WTC11 (cell line): ENCODE data around the gene CDR2. TPM values are rescaled to one million over a fixed set of nuclear protein-coding genes. Genes with fewer than 3 reads are reported as not detected.

Experiments
- ATAC-seq: fragments of 200-7000 bp; cut with Tn5 transposase; 2 replicates; pipeline ENCODE4 v1.10.0; 2021; ENCODE audit warnings: mild to moderate bottlenecking, moderate library complexity
- CTCF ChIA-PET: fragments of 300-600 bp; sonication (Branson Sonifier 250); formaldehyde crosslinking; loops from one replicate; lab custom pipeline; 2021; ENCODE audit warnings: antibody characterized with exemption; lab: Charles Lee
- POLR2A ChIA-PET: fragments of 350-600 bp; sonication (Branson Sonifier 250); formaldehyde crosslinking; loops from one replicate; lab custom pipeline; 2021; ENCODE audit warnings: antibody characterized with exemption; lab: Charles Lee
- DNase-seq: peaks from one replicate; pipeline ENCODE4 v3.0.0; 2021; ENCODE audit warnings: low spot score
- H3K27ac Mint-ChIP-seq: 2 replicates; pipeline ENCODE4 v1.8.0; 2021; ENCODE audit warnings: mixed read lengths
- H3K27me3 Mint-ChIP-seq: 2 replicates; pipeline ENCODE4 v1.8.0; 2021; ENCODE audit warnings: low read depth, mild to moderate bottlenecking, moderate library complexity, mixed read lengths
- H3K36me3 Mint-ChIP-seq: 2 replicates; pipeline ENCODE4 v1.8.0; 2021; ENCODE audit warnings: mixed read lengths
- H3K4me1 Mint-ChIP-seq: 2 replicates; pipeline ENCODE4 v1.8.0; 2022; ENCODE audit warnings: mixed read lengths
- H3K4me3 Mint-ChIP-seq: 2 replicates; pipeline ENCODE4 v1.8.0; 2021; ENCODE audit warnings: mild to moderate bottlenecking, moderate library complexity, mixed read lengths
- H3K9me3 Mint-ChIP-seq: 2 replicates; pipeline ENCODE4 v1.8.0; 2021; ENCODE audit warnings: mixed read lengths
- ATF1 ChIP-seq: sonication (generic); formaldehyde crosslinking; IDR thresholded peaks from 2 replicates; pipeline ENCODE4 v1.8.1; 2023; ENCODE audit warnings: mild to moderate bottlenecking, moderate library complexity, missing genetic modification reagents
- CREM ChIP-seq: sonication (generic); formaldehyde crosslinking; IDR thresholded peaks from 2 replicates; pipeline ENCODE4 v1.8.1; 2022; ENCODE audit warnings: mild to moderate bottlenecking, missing genetic modification reagents, moderate library complexity
- JAZF1 ChIP-seq: fragments of 250-450 bp; sonication (Bioruptor Pico); IDR thresholded peaks from 2 replicates; pipeline ENCODE4 v1.9.0; 2021; ENCODE audit warnings: moderate library complexity, mild to moderate bottlenecking, inconsistent platforms
- NR1H2 ChIP-seq: sonication (generic); formaldehyde crosslinking; IDR thresholded peaks from 2 replicates; pipeline ENCODE4 v1.9.0; 2021; ENCODE audit warnings: mild to moderate bottlenecking, moderate library complexity, missing genetic modification reagents
- SOX15 ChIP-seq: fragments of 250-450 bp; sonication (Bioruptor Pico); IDR thresholded peaks from 2 replicates; pipeline ENCODE4 v1.9.0; 2021; ENCODE audit warnings: mild to moderate bottlenecking
- ZNF138 ChIP-seq: sonication (generic); formaldehyde crosslinking; conservative IDR thresholded peaks from 2 replicates; pipeline ENCODE4 v1.8.1; 2022; ENCODE audit warnings: mild to moderate bottlenecking, moderate library complexity, missing genetic modification reagents
- ZNF232 ChIP-seq: sonication (generic); formaldehyde crosslinking; IDR thresholded peaks from 2 replicates; pipeline ENCODE4 v1.8.0; 2022; ENCODE audit warnings: mild to moderate bottlenecking, missing genetic modification reagents
- total RNA-seq: library from RNA; stranded (reverse); gene quantifications from 3 replicates; pipeline ENCODE4 v1.2.3, GENCODE V29; 2021
- TF ChIP-seq, protein P1 (sequence below): sonication (generic); formaldehyde crosslinking; IDR thresholded peaks from 2 replicates; pipeline ENCODE4 v1.8.1; 2023; ENCODE audit warnings: mild to moderate bottlenecking, missing genetic modification reagents
- TF ChIP-seq, protein P2 (sequence below): sonication (generic); formaldehyde crosslinking; IDR thresholded peaks from 2 replicates; pipeline ENCODE4 v1.8.1; 2023; ENCODE audit warnings: mild to moderate bottlenecking, missing genetic modification reagents, moderate library complexity
- TF ChIP-seq, protein P3 (sequence below): fragments of 250-450 bp; sonication (Bioruptor Pico); IDR thresholded peaks from 2 replicates; pipeline ENCODE4 v1.9.0; 2021; ENCODE audit warnings: mild to moderate bottlenecking, borderline replicate concordance
- TF ChIP-seq, protein P4 (sequence below): sonication (generic); formaldehyde crosslinking; IDR thresholded peaks from 2 replicates; pipeline ENCODE4 v1.8.1; 2023; ENCODE audit warnings: mild to moderate bottlenecking, missing genetic modification reagents
- TF ChIP-seq, protein P5 (sequence below): sonication (generic); formaldehyde crosslinking; IDR thresholded peaks from 2 replicates; pipeline ENCODE4 v1.8.0; 2023; ENCODE audit warnings: missing genetic modification reagents, mild to moderate bottlenecking, borderline replicate concordance
- TF ChIP-seq, protein P6 (sequence below): sonication (generic); formaldehyde crosslinking; IDR thresholded peaks from 2 replicates; pipeline ENCODE4 v1.8.1; 2023; ENCODE audit warnings: mild to moderate bottlenecking, moderate library complexity, missing genetic modification reagents
- TF ChIP-seq, protein P7 (sequence below): sonication (generic); formaldehyde crosslinking; IDR thresholded peaks from 2 replicates; pipeline ENCODE4 v1.8.0; 2022; ENCODE audit warnings: mild to moderate bottlenecking, missing genetic modification reagents

CDR2 gene
- total RNA-seq, 1 experiment from 2014 or later, result 40.9 TPM

DNA sequence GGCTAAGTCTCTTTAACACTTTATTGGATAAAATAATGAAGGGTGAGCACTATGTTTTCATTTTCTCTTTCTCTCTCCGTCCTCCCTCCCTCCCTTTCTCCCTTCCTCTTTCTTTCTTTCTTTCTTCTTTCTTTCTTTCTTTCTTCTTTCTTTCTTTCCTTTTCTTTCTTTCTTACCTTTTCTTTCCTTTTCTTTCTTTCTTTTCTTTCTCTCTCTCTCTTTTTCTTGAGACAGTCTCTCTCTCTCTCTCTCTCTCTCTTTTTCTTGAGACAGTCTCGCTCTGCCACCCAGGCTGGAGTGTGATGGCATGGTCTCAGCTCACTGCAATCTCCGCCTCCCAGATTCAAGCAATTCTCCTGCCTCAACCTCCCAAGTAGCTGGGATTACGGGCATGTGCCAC lies 21.5 kb upstream of the CDR2 start:
- no peaks in the 10 kb centered on the region for H3K27me3 Mint-ChIP-seq
- TF ChIP-seq, protein P1, sequence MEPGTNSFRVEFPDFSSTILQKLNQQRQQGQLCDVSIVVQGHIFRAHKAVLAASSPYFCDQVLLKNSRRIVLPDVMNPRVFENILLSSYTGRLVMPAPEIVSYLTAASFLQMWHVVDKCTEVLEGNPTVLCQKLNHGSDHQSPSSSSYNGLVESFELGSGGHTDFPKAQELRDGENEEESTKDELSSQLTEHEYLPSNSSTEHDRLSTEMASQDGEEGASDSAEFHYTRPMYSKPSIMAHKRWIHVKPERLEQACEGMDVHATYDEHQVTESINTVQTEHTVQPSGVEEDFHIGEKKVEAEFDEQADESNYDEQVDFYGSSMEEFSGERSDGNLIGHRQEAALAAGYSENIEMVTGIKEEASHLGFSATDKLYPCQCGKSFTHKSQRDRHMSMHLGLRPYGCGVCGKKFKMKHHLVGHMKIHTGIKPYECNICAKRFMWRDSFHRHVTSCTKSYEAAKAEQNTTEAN (CRISPR knock-in tag), result no peak
- TF ChIP-seq CREM (no peak), ATF1 (CRISPR knock-in tag) (no peak), SOX15 (CRISPR knock-in tag) (no peak), JAZF1 (CRISPR knock-in tag) (no peak), NR1H2 (CRISPR knock-in tag) (no peak), ZNF232 (no peak)
- TF ChIP-seq, protein P2, sequence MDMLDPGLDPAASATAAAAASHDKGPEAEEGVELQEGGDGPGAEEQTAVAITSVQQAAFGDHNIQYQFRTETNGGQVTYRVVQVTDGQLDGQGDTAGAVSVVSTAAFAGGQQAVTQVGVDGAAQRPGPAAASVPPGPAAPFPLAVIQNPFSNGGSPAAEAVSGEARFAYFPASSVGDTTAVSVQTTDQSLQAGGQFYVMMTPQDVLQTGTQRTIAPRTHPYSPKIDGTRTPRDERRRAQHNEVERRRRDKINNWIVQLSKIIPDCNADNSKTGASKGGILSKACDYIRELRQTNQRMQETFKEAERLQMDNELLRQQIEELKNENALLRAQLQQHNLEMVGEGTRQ (CRISPR knock-in tag), result no peak
- TF ChIP-seq, protein P3, sequence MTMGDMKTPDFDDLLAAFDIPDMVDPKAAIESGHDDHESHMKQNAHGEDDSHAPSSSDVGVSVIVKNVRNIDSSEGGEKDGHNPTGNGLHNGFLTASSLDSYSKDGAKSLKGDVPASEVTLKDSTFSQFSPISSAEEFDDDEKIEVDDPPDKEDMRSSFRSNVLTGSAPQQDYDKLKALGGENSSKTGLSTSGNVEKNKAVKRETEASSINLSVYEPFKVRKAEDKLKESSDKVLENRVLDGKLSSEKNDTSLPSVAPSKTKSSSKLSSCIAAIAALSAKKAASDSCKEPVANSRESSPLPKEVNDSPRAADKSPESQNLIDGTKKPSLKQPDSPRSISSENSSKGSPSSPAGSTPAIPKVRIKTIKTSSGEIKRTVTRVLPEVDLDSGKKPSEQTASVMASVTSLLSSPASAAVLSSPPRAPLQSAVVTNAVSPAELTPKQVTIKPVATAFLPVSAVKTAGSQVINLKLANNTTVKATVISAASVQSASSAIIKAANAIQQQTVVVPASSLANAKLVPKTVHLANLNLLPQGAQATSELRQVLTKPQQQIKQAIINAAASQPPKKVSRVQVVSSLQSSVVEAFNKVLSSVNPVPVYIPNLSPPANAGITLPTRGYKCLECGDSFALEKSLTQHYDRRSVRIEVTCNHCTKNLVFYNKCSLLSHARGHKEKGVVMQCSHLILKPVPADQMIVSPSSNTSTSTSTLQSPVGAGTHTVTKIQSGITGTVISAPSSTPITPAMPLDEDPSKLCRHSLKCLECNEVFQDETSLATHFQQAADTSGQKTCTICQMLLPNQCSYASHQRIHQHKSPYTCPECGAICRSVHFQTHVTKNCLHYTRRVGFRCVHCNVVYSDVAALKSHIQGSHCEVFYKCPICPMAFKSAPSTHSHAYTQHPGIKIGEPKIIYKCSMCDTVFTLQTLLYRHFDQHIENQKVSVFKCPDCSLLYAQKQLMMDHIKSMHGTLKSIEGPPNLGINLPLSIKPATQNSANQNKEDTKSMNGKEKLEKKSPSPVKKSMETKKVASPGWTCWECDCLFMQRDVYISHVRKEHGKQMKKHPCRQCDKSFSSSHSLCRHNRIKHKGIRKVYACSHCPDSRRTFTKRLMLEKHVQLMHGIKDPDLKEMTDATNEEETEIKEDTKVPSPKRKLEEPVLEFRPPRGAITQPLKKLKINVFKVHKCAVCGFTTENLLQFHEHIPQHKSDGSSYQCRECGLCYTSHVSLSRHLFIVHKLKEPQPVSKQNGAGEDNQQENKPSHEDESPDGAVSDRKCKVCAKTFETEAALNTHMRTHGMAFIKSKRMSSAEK, result no peak
- TF ChIP-seq, protein P4, sequence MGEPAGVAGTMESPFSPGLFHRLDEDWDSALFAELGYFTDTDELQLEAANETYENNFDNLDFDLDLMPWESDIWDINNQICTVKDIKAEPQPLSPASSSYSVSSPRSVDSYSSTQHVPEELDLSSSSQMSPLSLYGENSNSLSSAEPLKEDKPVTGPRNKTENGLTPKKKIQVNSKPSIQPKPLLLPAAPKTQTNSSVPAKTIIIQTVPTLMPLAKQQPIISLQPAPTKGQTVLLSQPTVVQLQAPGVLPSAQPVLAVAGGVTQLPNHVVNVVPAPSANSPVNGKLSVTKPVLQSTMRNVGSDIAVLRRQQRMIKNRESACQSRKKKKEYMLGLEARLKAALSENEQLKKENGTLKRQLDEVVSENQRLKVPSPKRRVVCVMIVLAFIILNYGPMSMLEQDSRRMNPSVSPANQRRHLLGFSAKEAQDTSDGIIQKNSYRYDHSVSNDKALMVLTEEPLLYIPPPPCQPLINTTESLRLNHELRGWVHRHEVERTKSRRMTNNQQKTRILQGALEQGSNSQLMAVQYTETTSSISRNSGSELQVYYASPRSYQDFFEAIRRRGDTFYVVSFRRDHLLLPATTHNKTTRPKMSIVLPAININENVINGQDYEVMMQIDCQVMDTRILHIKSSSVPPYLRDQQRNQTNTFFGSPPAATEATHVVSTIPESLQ (CRISPR knock-in tag), result no peak
- TF ChIP-seq, protein P5, sequence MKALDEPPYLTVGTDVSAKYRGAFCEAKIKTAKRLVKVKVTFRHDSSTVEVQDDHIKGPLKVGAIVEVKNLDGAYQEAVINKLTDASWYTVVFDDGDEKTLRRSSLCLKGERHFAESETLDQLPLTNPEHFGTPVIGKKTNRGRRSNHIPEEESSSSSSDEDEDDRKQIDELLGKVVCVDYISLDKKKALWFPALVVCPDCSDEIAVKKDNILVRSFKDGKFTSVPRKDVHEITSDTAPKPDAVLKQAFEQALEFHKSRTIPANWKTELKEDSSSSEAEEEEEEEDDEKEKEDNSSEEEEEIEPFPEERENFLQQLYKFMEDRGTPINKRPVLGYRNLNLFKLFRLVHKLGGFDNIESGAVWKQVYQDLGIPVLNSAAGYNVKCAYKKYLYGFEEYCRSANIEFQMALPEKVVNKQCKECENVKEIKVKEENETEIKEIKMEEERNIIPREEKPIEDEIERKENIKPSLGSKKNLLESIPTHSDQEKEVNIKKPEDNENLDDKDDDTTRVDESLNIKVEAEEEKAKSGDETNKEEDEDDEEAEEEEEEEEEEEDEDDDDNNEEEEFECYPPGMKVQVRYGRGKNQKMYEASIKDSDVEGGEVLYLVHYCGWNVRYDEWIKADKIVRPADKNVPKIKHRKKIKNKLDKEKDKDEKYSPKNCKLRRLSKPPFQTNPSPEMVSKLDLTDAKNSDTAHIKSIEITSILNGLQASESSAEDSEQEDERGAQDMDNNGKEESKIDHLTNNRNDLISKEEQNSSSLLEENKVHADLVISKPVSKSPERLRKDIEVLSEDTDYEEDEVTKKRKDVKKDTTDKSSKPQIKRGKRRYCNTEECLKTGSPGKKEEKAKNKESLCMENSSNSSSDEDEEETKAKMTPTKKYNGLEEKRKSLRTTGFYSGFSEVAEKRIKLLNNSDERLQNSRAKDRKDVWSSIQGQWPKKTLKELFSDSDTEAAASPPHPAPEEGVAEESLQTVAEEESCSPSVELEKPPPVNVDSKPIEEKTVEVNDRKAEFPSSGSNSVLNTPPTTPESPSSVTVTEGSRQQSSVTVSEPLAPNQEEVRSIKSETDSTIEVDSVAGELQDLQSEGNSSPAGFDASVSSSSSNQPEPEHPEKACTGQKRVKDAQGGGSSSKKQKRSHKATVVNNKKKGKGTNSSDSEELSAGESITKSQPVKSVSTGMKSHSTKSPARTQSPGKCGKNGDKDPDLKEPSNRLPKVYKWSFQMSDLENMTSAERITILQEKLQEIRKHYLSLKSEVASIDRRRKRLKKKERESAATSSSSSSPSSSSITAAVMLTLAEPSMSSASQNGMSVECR, result no peak
- TF ChIP-seq, all 79 proteins: peak for 0
- Mint-ChIP-seq H3K27ac (no peak overlapping the region), H3K4me3 (no peak overlapping the region), H3K36me3 (no peaks in the 10 kb centered on the region), H3K4me1 (no peaks in the 10 kb centered on the region; the same call in 1 of the 2 replicates), H3K9me3 (no peaks in the 10 kb centered on the region)
- ChIA-PET POLR2A (no interaction called here), CTCF (no interaction called here)
- no peak for ATAC-seq
- DNase-seq, result no peak

DNA sequence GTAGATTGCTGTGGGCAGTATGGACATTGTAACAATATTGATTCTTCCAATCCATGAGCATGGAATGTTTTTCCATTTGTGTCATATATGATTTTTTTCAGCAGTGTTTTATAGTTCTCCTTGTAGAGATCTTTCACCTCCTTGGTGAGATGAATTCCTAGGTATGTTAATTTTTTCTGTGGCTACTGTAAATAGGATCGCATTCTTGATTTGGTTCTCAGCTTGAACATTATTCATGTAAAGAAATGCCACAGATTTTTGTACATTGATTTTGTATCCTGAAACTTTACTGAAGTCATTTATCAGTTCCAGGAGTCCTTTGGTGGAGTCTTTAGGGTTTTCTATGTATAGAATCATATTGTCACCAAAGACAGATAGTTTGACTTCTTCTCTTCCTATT lies 19.7 kb upstream of the CDR2 start:
- ChIA-PET POLR2A (no interaction called here), CTCF (no interaction called here)
- no peaks in the 10 kb centered on the region for H3K9me3 Mint-ChIP-seq
- H3K27me3 Mint-ChIP-seq, result no peaks in the 10 kb centered on the region
- H3K4me1 Mint-ChIP-seq, result no peaks in the 10 kb centered on the region; the same call in 1 of the 2 replicates
- ATAC-seq (no peak), DNase-seq (no peak)
- no peak overlapping the region for H3K4me3 Mint-ChIP-seq
- H3K27ac Mint-ChIP-seq, result no peak overlapping the region
- no peaks in the 10 kb centered on the region for H3K36me3 Mint-ChIP-seq
- TF ChIP-seq, protein P6, sequence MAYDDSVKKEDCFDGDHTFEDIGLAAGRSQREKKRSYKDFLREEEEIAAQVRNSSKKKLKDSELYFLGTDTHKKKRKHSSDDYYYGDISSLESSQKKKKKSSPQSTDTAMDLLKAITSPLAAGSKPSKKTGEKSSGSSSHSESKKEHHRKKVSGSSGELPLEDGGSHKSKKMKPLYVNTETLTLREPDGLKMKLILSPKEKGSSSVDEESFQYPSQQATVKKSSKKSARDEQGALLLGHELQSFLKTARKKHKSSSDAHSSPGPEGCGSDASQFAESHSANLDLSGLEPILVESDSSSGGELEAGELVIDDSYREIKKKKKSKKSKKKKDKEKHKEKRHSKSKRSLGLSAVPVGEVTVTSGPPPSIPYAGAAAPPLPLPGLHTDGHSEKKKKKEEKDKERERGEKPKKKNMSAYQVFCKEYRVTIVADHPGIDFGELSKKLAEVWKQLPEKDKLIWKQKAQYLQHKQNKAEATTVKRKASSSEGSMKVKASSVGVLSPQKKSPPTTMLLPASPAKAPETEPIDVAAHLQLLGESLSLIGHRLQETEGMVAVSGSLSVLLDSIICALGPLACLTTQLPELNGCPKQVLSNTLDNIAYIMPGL (CRISPR knock-in tag), result no peak
- no peak for TF ChIP-seq ZNF138 (CRISPR knock-in tag)
- TF ChIP-seq, protein P7, sequence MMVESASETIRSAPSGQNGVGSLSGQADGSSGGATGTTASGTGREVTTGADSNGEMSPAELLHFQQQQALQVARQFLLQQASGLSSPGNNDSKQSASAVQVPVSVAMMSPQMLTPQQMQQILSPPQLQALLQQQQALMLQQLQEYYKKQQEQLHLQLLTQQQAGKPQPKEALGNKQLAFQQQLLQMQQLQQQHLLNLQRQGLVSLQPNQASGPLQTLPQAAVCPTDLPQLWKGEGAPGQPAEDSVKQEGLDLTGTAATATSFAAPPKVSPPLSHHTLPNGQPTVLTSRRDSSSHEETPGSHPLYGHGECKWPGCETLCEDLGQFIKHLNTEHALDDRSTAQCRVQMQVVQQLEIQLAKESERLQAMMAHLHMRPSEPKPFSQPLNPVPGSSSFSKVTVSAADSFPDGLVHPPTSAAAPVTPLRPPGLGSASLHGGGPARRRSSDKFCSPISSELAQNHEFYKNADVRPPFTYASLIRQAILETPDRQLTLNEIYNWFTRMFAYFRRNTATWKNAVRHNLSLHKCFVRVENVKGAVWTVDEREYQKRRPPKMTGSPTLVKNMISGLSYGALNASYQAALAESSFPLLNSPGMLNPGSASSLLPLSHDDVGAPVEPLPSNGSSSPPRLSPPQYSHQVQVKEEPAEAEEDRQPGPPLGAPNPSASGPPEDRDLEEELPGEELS (CRISPR knock-in tag), result no peak
